ENCODE results near the gene RAB9A. TPM values are rescaled to one million over a fixed set of nuclear protein-coding genes. Genes with fewer than 3 reads are reported as not detected.
A peak's percentile ranks its signal among the peaks of the same experiment; 100 is the strongest.

RAB9A gene
- total and polyA plus RNA-seq, 10 of the 15 experiments (the other 5 are each of a cell fraction or from before 2014, with no cell fraction given): 42.1 to 142 (median 49.9) TPM

DNA sequence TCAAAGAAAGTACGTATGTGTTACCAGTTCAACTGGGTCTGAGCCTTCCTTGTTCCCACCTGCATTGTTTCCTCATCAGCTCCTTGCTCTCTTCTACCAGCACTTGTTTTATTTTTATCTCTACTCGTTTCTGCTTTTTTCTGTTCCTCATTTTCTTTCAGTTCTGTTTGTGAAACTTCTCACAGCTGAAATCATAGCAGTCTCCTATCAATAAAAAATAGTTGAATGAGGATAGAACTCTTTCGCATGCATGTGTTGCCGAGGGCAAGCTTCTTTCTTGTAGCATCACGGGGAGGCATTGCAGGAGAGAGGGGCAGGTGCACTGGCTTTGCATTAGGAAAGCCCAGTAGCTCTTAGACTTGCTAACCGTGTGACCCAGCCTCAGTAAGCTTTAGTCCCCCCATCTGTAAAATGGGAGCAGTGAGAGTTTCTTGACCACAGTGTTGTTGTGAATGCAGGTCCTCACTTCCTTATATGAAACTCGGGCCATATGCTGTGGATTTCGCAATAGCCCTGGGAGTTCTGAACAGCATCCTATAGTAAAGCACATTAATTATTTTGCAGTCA, 70.3 kb downstream of the RAB9A start:
- peak overlapping the region; percentile 13; the same call in 1 of the 2 replicates for H3K9ac ChIP-seq (ENCODE audit: control insufficient read depth, insufficient read depth, low read length)
- peak overlapping the region; percentile 79 for H3K27ac ChIP-seq (ENCODE audit: control insufficient read depth, insufficient read depth)
- RAD21 ChIA-PET (ENCODE audit: unreplicated experiment): interaction anchor here (0.8 to 15.7 kb wide), 14 partner anchors 8 to 271 kb away, joined by 3 to 175 read pairs (median 4); partner anchors contain the start of genes OFD1, TCEANC and TRAPPC2
- POLR2A ChIA-PET: interaction anchor here (1.0 to 7.2 kb wide), 4 partner anchors 11 to 106 kb away, joined by 3 to 31 read pairs (median 4); partner anchors contain the start of gene TCEANC
- H3K36me3 ChIP-seq (ENCODE audit: control insufficient read depth in 2 of 2, insufficient read depth in 2 of 2, low read length in 1 of 2): peaks cover 5% of the 10 kb centered on the region in 2 experiments; a peak in 3 of 4 replicates
- in situ Hi-C loops (cut with MboI): no loop called here
- H3K79me2 ChIP-seq (ENCODE audit: control insufficient read depth, insufficient read depth, low read length): no peaks in the 10 kb centered on the region; the same call in 1 of the 2 replicates
- no peak overlapping the region for H2AFZ ChIP-seq (ENCODE audit: control insufficient read depth, low read depth, low read length)
- peaks cover 36% of the 10 kb centered on the region for H3K4me1 ChIP-seq (ENCODE audit: control insufficient read depth, insufficient read depth, low read length)
- no TSS peak for BruUV-seq (replicated peaks)
- FAIRE-seq (peak; percentile 89), ATAC-seq (peak; percentile 72), DNase-seq (ENCODE audit: low read depth, low spot score) (peak; percentile 70)
- H3K9me3 ChIP-seq (replicated peaks; ENCODE audit: control insufficient read depth, insufficient read depth, low read length): no peaks in the 10 kb centered on the region
- no peaks in the 10 kb centered on the region for H3K27me3 ChIP-seq (replicated peaks in 1 of 2; ENCODE audit: control insufficient read depth in 2 of 2, insufficient read depth in 2 of 2, low read length in 1 of 2)
- H3K4me2 ChIP-seq (ENCODE audit: control insufficient read depth, insufficient read depth): peak overlapping the region; percentile 67
- SMC1A ChIA-PET (ENCODE audit: uncharacterized antibody, unreplicated experiment): interaction anchor here (0.7 to 3.4 kb wide), 19 partner anchors 8 to 269 kb away, joined by 3 to 14 read pairs (median 4); partner anchors contain the start of genes OFD1, RAB9A and TRAPPC2
- WGBS (ENCODE audit: insufficient coverage, insufficient replicate concordance, low lambda C conversion rate, missing lambda C conversion rate): 11% methylated on average over 8 of the region's 8 CpGs
- intact Hi-C loops (cut with micrococcal nuclease; ENCODE audit: unreplicated experiment): no loop called here
- no peaks in the 10 kb centered on the region for H4K20me1 ChIP-seq (ENCODE audit: control insufficient read depth, insufficient read depth)
- CTCF ChIA-PET: interaction anchor here (0.6 to 9.0 kb wide), 6 partner anchors 9 to 252 kb away, joined by 3 to 95 read pairs (median 4); no protein-coding TSS in a partner anchor
- H3K4me3 ChIP-seq: peak overlapping the region; percentile 3; the same call in 1 of the 2 replicates
- TF ChIP-seq EP300 (IDR thresholded peaks at IDR 0.05; ENCODE audit: borderline replicate concordance in 1 of 2, control insufficient read depth in 1 of 2, low read depth in 2 of 2, low read length in 2 of 2) (peak; percentile 62 to 77; a peak in 3 of 4 replicates), MEF2B (IDR thresholded peaks at IDR 0.05; ENCODE audit: partially characterized antibody, poor library complexity, severe bottlenecking) (peak; percentile 75), SMARCA5 (IDR thresholded peaks at IDR 0.05) (peak; percentile 86; the same call in 1 of the 2 replicates), RUNX3 (IDR thresholded peaks at IDR 0.05; ENCODE audit: low read length) (peak; percentile 60; the same call in 1 of the 2 replicates), BHLHE40 (IDR thresholded peaks at IDR 0.05; ENCODE audit: borderline replicate concordance in 1 of 2, low read depth in 2 of 2, low read length in 1 of 2) (peak; percentile 32 to 63; a peak in 2 of 4 replicates), ATF7 (IDR thresholded peaks at IDR 0.05; ENCODE audit: low read depth) (peak; percentile 64), NBN (IDR thresholded peaks at IDR 0.05) (peak; percentile 76), TCF7 (IDR thresholded peaks at IDR 0.05; ENCODE audit: borderline replicate concordance) (0 out of 2 replicates have a peak, but pooled peaks have one; percentile 43), CEBPB (IDR thresholded peaks at IDR 0.05; ENCODE audit: borderline replicate concordance in 1 of 2, low read depth in 2 of 2, low read length in 2 of 2) (peak; percentile 40 to 88; a peak in 2 of 4 replicates), HDAC2 (IDR thresholded peaks at IDR 0.05) (no peak), NFIC (IDR thresholded peaks at IDR 0.05; ENCODE audit: low read depth, low read length) (peak; percentile 86), FOXM1 (IDR thresholded peaks at IDR 0.05; ENCODE audit: low read depth, low read length) (peak; percentile 65; the same call in 1 of the 2 replicates), BMI1 (IDR thresholded peaks at IDR 0.05; ENCODE audit: borderline replicate concordance) (peak; percentile 31; the same call in 1 of the 2 replicates), HDGF (IDR thresholded peaks at IDR 0.05) (0 out of 2 replicates have a peak, but pooled peaks have one; percentile 22), ESRRA (IDR thresholded peaks at IDR 0.05; ENCODE audit: low read length) (no peak), NFYA (IDR thresholded peaks at IDR 0.05; ENCODE audit: borderline replicate concordance, low read depth, low read length) (no peak), IRF4 (IDR thresholded peaks at IDR 0.05; ENCODE audit: low read depth, low read length) (0 out of 2 replicates have a peak, but pooled peaks have one; percentile 16), IKZF2 (IDR thresholded peaks at IDR 0.05) (peak; percentile 88 to 90), YBX1 (IDR thresholded peaks at IDR 0.05) (no peak), DPF2 (IDR thresholded peaks at IDR 0.05) (peak; percentile 72), RAD21 (IDR thresholded peaks at IDR 0.05; ENCODE audit: insufficient read depth, low read depth, low read length) (no peak), ZSCAN29 (IDR thresholded peaks at IDR 0.05) (no peak)
- TF ChIP-seq, protein P1, sequence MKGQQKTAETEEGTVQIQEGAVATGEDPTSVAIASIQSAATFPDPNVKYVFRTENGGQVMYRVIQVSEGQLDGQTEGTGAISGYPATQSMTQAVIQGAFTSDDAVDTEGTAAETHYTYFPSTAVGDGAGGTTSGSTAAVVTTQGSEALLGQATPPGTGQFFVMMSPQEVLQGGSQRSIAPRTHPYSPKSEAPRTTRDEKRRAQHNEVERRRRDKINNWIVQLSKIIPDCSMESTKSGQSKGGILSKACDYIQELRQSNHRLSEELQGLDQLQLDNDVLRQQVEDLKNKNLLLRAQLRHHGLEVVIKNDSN (IDR thresholded peaks at IDR 0.05; ENCODE audit: borderline replicate concordance, extremely low read length, insufficient read depth, low read depth, low read length): no peak
- TF ChIP-seq, protein P2, sequence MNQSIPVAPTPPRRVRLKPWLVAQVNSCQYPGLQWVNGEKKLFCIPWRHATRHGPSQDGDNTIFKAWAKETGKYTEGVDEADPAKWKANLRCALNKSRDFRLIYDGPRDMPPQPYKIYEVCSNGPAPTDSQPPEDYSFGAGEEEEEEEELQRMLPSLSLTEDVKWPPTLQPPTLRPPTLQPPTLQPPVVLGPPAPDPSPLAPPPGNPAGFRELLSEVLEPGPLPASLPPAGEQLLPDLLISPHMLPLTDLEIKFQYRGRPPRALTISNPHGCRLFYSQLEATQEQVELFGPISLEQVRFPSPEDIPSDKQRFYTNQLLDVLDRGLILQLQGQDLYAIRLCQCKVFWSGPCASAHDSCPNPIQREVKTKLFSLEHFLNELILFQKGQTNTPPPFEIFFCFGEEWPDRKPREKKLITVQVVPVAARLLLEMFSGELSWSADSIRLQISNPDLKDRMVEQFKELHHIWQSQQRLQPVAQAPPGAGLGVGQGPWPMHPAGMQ (IDR thresholded peaks at IDR 0.05; ENCODE audit: borderline replicate concordance): no peak
